C1 segment of cervical spinal cord (tissue), 14 donors: ENCODE measurements around the gene CFAP46.
"Not testable (repeated sequence)": the region's sequence is repeated elsewhere in the genome, so short reads cannot be mapped to it uniquely, and the experiment has no call there.

Experiments
- DNase-seq, 14 donors: peaks; one replicate each; lab custom pipeline; 2025; lab: John Stamatoyannopoulos, UW

CFAP46 gene

GRCh38 chr10:132832186-132832969, 110.0 kb downstream of the CFAP46 start:
- no peak for DNase-seq

- DNase-seq, result no peak
These were observed 113.0 kb downstream of the CFAP46 start for GRCh38 chr10:132829403-132829802.

GRCh38 chr10:132828681-132829080, 113.7 kb downstream of the CFAP46 start:
- DNase-seq, result no peak

- no peak for DNase-seq
These were observed 114.4 kb downstream of the CFAP46 start for GRCh38 chr10:132827861-132828539.

DNA sequence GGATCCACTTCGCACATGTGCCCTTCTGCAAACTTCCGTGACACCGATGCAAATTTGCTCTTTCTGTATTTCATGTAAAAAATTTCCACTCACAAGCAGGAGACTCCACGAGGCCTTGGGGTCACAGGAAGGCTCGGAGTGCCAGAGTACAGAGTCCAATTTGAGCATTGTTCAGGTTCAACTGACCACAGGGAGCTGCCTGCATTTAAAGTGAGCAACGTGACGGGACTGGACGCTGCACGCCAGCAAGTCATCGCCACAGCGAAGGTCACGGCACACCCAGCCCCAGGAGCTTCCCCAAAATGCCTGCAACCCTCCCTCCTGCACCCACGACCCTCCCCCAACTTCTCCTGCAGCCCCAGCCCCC, 115.0 kb downstream of the CFAP46 start:
- no peak for DNase-seq

- no peak for DNase-seq
These were observed 115.6 kb downstream of the CFAP46 start for GRCh38 chr10:132826524-132827422.

DNA sequence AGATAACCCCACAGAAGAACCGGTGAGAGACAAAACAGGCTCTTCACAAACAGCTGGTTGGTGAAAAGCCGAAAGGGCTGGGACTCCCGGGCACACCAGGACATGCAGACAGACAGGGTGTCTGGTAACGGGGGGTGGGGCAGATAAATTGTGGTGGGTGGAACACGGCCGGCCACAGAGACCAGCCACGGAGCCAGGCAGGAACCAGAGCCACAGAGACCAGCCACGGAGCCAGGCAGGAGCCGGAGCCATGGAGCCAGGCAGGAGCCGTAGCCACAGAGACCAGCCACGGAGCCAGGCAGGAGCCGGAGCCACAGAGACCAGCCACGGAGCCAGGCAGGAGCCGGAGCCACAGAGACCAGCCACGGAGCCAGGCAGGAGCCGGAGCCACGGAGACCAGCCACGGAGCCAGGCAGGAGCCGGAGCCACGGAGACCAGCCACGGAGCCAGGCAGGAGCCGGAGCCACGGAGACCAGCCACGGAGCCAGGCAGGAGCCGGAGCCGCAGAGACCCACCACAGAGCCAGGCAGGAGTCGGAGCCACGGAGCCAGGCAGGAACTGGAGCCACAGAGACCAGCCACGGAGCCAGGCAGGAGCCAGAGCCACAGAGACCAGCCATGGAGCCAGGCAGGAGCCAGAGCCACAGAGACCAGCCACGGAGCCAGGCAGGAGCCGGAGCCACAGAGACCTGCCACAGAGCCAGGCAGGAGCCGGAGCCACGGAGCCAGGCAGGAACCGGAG, 116.4 kb downstream of the CFAP46 start:
- not testable (repeated sequence) for DNase-seq

GRCh38 chr10:132820056-132820455, 122.3 kb downstream of the CFAP46 start:
- DNase-seq, result no peak

- no peak for DNase-seq
These were observed 124.6 kb downstream of the CFAP46 start for GRCh38 chr10:132817701-132818211.

DNA sequence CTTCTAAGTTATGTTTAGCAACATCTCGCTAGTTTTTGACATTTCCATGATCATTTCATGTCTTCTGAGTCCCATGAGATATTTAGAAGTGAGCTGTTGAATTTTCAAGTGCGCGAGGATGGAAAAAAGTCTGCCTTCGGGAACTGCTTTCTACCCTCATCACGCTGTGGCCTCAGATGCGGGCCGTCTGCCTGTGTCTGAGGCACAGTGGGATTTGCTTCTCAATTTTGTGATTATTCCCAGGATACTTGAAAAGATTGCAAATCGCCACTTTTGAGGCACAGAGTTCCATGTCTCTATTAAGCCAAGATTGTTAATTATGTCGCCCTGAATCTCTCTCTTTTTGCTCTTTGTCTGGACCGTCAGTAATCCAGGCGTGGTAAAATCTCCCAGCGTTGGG, 125.7 kb downstream of the CFAP46 start:
- DNase-seq, result no peak

DNA sequence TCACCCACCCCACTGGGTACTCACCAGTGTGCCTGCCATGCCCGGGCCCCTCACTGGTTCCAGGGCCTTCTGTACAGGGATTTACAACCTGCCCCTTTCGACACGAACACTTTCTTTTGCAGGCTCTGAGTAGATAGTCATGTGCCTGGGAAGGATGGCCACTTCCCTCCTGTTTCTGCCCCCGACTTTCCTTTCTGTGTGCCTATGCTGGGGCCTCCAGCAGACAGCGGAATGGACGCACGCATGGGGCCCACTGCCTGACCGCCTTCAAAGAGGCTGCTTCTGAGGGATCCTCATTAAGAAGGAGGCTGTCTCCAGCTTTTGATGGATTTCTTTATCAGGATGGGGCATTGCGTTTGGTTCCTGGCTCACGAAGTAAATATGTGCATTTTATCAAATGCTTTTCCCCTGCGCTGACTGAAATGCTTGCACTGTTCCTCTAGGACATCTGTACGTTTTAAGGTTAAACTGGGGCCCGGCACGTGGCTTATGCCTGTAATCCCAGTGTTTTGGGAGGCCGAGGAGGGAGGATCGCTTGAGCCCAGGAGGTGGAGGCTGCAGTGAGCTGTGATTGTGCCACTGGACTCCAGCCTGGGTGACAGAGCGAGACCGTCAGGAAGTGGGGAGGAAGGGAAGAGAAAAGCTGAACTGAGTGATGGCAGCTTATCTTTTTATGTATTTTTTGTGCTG, 127.1 kb downstream of the CFAP46 start:
- DNase-seq, result no peak

GRCh38 chr10:132814469-132814856, 127.9 kb downstream of the CFAP46 start:
- DNase-seq, result no peak

- DNase-seq, result no peak
These were observed 128.6 kb downstream of the CFAP46 start for GRCh38 chr10:132813560-132814468.

- no peak for DNase-seq
These were observed 129.4 kb downstream of the CFAP46 start for GRCh38 chr10:132813001-132813401.

DNA sequence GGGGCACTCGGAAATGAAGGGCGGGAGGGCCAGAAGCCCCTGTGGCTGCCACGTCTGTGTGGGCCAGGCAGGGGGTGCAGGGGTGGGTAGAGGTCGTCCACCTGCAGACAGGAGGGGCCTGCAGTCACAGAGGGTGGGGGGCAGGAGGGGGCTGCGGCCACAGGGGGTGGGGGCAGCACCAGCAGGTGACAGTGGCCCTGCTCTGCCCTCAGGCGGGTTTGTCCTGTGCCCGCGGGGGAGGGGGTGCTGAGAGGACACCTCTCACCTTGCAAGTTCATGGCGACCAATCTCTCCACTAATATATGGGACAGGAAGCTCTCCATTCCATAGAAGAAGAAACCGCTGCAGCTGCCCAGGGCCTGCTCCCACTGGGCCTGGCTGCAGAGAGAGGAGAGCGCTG, 129.8 kb downstream of the CFAP46 start:
- DNase-seq, result no peak

GRCh38 chr10:132811891-132812481, 130.4 kb downstream of the CFAP46 start:
- DNase-seq, result no peak

DNA sequence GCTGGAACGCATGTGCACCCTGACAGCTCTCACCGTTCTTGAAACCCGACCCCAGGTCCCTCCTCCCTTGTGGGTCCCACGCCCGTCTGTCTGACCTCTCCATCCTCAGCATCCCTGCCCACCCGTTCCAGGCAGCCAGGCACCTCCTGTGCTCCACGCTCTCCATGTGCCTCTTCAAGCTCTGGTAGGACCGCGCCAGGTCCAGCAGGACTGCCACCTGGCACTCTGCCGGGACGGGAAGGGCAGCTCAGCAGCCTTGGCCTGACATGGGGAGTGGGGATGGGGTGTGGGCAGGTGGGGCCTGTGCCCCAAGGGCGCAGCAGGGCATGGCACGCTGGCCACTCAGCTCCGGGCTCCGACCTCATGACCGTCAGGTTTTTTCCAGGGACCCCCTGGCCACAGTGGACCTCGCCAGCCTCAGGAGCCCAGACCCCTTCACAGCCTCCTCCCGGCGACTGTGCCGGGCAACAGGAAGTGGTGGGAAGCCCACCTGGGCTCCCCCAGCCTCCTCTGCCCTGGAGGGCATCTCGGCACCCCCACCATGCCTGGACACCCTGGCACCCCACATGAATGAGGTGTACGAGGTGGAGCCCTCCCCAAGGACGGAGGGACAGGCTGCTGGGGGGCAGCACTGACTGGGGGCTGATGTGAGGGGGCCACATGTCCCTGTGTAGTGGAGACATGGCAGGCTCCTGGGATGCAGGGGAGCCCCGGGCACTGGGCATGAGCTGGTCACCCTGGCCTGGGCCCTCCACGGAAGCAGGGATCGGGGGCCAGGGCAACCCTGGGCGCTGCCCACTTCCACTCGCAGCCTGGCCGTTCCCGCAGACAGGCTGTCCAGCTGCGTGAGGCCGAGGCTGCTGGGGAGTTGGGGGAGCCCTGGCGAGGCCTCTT, 131.3 kb downstream of the CFAP46 start:
- DNase-seq, result no peak

DNA sequence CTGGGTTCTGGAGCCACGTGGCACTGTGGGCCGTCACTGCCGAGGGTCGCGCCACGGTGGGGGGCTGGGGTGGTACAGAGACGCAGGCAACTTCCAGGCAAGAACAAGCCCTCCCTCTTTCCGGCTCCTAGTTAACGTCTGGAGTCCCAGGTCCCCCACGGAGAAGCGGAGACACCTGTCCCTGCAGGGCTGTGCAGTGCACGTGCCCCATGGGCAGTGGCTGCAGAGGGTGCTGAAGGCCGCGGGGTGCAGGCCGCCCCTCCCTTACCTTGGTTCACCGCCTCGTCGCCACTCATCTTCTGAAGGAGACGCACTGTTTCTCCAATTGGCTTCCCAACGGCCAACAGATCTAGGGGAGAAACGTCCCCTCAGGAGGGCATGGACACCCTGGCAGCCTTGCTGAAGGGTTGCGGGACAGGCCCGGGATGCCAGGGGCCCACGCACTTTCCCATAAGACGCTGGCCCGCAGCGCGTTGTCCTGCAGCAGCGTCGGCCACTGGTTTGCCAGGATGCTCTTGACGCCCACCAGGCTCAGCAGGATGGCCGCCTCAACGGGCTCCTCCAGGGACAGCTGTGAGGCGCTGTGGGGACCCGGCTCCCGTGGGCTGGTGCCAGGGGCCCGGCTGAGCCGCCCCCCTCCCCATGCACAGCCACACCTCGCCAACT, 132.1 kb downstream of the CFAP46 start:
- DNase-seq, result no peak
